Measurements from ENCODE around the gene KLF11. TPM values are rescaled to one million over a fixed set of nuclear protein-coding genes. Genes with fewer than 3 reads are reported as not detected.
"Not testable (repeated sequence)": the region's sequence is repeated elsewhere in the genome, so short reads cannot be mapped to it uniquely, and the experiment has no call there.

The KLF11 gene
- total RNA-seq, 2 donors from 2014 or later: 38.0 to 44.5 TPM

DNA sequence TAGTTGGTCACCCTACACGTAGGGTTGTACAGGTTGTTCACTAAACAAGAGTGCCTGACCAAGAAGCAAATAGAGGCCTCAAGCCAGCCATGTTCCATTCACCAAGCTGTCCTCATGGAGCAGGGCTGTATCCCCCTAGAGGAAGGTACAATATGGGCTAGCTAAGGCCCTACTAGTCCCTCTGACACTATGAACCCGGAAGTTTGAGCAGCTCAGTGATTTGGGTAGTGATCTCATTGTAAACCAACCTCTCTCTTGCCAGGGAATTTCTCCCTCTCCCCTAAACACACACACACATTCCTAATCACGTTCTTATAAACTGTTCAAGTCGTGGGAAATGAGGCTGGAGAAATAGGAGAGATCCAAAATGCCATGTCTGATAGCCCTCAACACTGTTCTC lies 43.6 kb downstream of the KLF11 start:
- no peak overlapping the region for H3K4me3 Mint-ChIP-seq
- H3K4me1 Mint-ChIP-seq: peaks cover 10% of the 10 kb centered on the region
- DNase-seq (no peak), ATAC-seq (no peak)
- H3K36me3 Mint-ChIP-seq (ENCODE audit: low read depth): peaks cover 4% of the 10 kb centered on the region
- H3K9me3 ChIP-seq (ENCODE audit: control insufficient read depth, low read length, poor library complexity, severe bottlenecking): no peaks in the 10 kb centered on the region
- no peak overlapping the region for H3K27ac Mint-ChIP-seq
- peaks cover 76% of the 10 kb centered on the region for H3K27me3 Mint-ChIP-seq

DNA sequence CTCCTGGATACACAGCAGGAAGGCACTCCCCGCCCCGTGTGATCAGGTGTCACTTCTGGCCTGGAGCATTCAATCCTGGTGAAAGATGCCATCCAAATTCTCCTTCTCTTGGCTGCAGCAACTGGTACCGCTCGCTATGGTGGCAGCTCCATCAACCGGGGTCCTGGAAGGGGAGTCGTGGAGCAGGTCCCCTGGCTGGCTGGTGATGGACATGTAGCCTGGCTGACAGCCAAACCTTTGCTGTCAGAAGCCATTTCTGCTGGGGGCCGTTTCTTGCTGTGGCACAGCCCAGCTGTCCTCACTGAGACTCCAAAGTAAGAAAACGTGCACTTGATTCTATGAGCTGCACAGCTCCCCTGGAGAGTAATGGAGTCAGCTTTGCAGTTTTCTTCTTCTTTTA lies 44.0 kb downstream of the KLF11 start:
- no peaks in the 10 kb centered on the region for H3K9me3 ChIP-seq (ENCODE audit: control insufficient read depth, low read length, poor library complexity, severe bottlenecking)
- Mint-ChIP-seq H3K36me3 (ENCODE audit: low read depth) (peaks cover 4% of the 10 kb centered on the region), H3K4me3 (no peak overlapping the region), H3K27me3 (peaks cover 78% of the 10 kb centered on the region), H3K27ac (no peak overlapping the region), H3K4me1 (peaks cover 10% of the 10 kb centered on the region)
- DNase-seq (no peak), ATAC-seq (no peak)

DNA sequence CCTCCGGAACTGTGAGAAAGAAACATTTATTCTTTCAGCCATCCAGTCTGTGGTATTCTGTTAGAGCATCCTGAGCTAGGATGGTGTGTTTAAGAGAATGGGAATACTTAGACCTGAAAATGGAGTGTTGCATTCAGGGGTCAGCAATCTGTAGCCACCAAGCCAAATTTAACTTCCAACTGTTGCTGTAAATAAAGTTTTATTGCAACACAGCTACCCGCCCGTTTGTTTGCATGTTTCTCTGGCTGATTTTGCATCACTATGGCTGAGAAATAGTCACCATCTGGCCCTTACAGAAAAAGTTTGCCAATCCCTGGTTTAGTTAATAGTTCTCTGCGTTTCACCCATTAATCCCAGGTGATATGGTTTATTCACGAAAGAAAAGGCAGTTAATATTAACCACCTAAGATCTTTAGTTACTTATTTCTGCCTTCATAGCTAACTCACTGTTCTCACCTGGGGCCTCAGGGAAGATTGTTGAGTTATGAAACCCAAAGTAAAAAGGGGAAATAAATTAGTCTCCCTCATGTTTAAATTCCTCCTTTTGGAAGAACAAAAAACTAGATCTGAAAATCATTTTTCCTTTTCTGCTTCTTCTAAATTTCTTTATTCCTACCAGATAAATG lies 46.3 kb downstream of the KLF11 start:
- H3K4me1 Mint-ChIP-seq: peaks cover 4% of the 10 kb centered on the region
- no peak overlapping the region for H3K4me3 Mint-ChIP-seq
- H3K27ac Mint-ChIP-seq: no peak overlapping the region
- H3K36me3 Mint-ChIP-seq (ENCODE audit: low read depth): peaks cover 4% of the 10 kb centered on the region
- H3K27me3 Mint-ChIP-seq: peaks cover 79% of the 10 kb centered on the region
- ATAC-seq (no peak), DNase-seq (no peak)
- H3K9me3 ChIP-seq (ENCODE audit: control insufficient read depth, low read length, poor library complexity, severe bottlenecking): no peaks in the 10 kb centered on the region

DNA sequence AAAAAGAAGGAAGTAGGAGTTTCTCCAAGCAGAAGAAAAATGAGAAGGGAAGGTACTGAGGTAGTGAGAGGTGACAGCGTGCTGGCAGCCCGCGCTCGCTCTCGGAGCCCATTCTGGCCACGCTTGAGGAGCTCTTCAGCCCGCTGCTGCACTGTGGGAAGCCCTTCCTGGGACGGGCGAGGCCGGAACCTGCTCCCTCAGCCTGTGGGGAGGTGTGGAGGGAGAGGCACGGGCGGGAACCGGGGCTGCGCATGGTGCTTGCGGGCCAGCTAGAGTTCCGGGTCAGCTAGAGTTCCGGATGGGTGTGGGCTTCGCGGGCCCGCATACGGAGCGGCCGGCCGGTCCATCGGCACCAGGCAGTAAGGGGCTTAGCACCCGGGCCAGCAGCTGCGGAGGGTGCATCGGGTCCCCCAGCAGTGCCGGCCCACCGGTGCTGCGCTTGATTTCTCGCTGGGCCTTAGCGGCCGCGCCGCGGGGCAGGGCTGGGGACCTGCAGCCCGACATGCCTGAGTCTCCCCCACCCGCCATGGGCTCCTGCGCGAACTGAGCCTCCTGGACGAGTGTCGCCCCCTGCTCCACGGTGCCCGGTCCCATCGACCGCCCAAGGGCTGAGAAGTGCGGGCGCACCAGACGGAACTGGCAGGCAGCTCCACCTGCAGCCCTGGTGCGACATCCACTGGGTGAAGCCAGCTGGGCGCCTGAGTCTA lies 48.0 kb downstream of the KLF11 start:
- ATAC-seq (peak; percentile 39), DNase-seq (no peak)
- peaks cover 4% of the 10 kb centered on the region for H3K36me3 Mint-ChIP-seq (ENCODE audit: low read depth)
- H3K27ac Mint-ChIP-seq: no peak overlapping the region
- H3K27me3 Mint-ChIP-seq: peaks cover 75% of the 10 kb centered on the region
- no peaks in the 10 kb centered on the region for H3K9me3 ChIP-seq (ENCODE audit: control insufficient read depth, low read length, poor library complexity, severe bottlenecking)
- peaks cover 4% of the 10 kb centered on the region for H3K4me1 Mint-ChIP-seq
- peak overlapping the region; percentile 71 for H3K4me3 Mint-ChIP-seq

DNA sequence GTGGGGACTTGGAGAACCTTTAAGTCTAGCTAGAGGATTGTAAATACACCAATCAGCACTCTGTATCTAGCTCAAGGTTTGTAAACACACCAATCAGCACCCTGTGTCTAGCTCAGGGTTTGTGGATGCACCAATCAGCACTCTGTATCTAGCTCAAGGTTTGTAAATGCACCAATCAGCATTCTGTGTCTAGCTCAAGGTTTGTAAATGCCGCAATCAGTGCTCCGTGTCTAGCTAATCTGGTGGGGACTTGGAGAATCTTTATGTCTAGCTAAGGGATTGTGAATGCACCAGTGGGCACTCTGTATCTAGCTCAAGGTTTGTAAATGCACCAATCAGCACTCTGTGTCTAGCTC lies 48.5 kb downstream of the KLF11 start:
- not testable (repeated sequence) for ATAC-seq; H3K9me3 ChIP-seq (ENCODE audit: control insufficient read depth, low read length, poor library complexity, severe bottlenecking); H3K27ac Mint-ChIP-seq; H3K4me1 Mint-ChIP-seq; DNase-seq; H3K36me3 Mint-ChIP-seq (ENCODE audit: low read depth)
- peaks cover 69% of the 10 kb centered on the region for H3K27me3 Mint-ChIP-seq
- peak overlapping the region; percentile 26 for H3K4me3 Mint-ChIP-seq

DNA sequence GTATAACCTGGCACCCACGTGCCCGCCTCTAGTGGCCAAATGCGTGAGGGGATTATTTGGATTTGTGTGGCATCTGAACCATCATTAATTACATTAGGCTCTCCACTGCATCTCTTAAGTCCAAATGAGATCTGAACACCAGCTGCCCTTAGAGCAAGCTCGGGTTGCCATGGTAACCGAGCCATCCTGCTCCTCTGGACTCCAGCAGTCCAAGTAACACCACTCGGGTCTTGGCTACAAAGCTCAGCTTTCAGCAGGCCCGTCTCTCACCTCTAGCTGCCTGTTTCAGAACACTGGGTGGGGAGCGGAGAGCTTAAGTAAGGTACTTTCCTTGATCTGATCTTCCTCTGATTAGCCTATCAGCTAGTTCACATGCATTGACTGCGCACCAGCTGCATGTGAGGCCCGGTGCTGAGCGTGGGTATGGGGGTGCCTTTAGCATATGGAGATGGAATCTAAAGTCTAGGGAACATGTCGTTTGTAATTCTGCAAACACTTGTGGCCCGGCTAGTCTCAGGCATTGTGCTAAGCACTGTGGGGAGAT lies 51.0 kb downstream of the KLF11 start:
- no peaks in the 10 kb centered on the region for H3K9me3 ChIP-seq (ENCODE audit: control insufficient read depth, low read length, poor library complexity, severe bottlenecking)
- DNase-seq: no peak
- Mint-ChIP-seq H3K4me1 (peaks cover 6% of the 10 kb centered on the region), H3K4me3 (no peak overlapping the region), H3K27me3 (peaks cover 67% of the 10 kb centered on the region), H3K36me3 (ENCODE audit: low read depth) (no peaks in the 10 kb centered on the region), H3K27ac (peak overlapping the region; percentile 57)
- ATAC-seq: no peak

DNA sequence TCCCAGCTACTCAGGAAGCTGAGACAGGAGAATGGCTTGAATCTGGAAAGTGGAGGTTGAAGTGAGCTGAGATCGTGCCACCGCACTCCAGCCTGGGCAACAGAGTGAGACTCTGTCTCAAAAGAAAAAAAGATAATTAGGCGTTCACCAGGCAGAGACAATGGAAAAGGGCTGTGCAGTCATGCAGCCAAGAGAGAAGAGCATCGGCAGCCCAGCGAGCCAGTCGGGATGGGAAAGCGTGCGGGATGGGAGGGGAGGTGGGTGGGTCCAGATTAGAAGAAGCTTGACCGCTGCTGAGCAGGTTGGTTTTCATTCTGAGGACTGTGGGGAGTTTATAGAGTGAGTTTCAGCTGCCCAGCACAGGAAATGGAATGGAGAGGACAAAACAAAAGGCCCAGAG lies 51.8 kb downstream of the KLF11 start:
- no peak overlapping the region for H3K4me3 Mint-ChIP-seq
- no peak overlapping the region for H3K27ac Mint-ChIP-seq
- no peaks in the 10 kb centered on the region for H3K9me3 ChIP-seq (ENCODE audit: control insufficient read depth, low read length, poor library complexity, severe bottlenecking)
- no peaks in the 10 kb centered on the region for H3K36me3 Mint-ChIP-seq (ENCODE audit: low read depth)
- ATAC-seq (no peak), DNase-seq (no peak)
- peaks cover 58% of the 10 kb centered on the region for H3K27me3 Mint-ChIP-seq
- peaks cover 6% of the 10 kb centered on the region for H3K4me1 Mint-ChIP-seq

DNA sequence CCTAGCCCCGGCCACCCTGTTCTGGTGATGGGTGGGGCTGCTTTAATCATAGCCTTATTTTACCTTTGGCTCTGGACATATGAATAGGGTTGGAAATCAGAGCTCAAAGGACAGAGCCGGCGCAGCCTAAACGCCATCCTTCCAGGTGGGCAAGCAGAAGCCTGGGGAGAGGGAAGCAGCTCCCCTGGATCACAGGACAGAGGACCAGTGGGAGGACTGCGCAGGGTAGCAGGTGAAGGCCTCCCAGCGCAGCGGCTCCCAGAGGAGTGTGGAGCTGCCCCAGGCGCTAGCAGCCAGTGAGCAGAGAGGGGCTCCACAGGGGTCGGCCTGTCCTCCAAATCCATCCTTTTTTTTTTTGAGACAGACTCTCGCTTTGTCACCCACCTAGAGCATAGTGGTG lies 53.3 kb downstream of the KLF11 start:
- H3K4me1 Mint-ChIP-seq: peaks cover 2% of the 10 kb centered on the region
- H3K36me3 Mint-ChIP-seq (ENCODE audit: low read depth): no peaks in the 10 kb centered on the region
- H3K4me3 Mint-ChIP-seq: no peak overlapping the region
- no peak overlapping the region for H3K27ac Mint-ChIP-seq
- no peaks in the 10 kb centered on the region for H3K9me3 ChIP-seq (ENCODE audit: control insufficient read depth, low read length, poor library complexity, severe bottlenecking)
- H3K27me3 Mint-ChIP-seq: peaks cover 53% of the 10 kb centered on the region
- DNase-seq (no peak), ATAC-seq (no peak)

DNA sequence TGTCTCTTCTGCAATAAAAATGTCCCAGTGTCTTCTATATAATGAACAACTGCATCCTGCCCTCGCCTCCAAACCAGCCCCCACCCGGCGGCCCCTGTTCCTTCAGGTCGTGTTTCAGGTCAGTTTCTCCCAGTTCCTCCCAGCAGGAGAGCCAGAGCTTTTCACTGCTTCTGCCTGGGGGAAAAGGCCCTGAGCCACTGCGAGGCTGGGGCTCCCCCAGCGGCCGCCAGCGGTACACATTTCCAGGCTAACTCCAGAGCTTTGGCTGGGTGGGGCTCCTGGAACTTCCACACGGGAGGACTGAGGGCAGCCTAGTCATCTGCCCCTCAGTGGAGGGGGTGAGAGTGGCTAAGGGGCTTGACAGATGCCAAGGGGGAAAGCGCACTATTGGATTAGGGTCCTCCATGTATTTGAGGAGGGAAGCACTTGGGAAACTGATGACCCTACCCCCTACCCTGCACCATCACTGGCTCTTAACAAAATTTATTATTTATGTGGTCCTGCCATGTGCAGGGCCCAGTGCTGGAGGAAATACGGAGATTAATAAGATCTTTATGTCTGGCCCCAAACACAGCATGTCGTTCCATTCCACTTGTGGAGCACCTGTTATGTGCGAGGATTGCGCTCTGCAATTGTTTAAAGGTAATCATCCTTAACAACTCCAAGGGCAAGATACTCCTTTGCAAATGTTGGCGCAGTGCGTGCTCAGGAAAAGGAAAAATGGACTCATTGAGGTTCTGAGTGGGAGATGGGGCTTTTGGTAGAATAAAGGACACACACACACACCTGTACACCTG lies 54.2 kb downstream of the KLF11 start:
- no peaks in the 10 kb centered on the region for H3K36me3 Mint-ChIP-seq (ENCODE audit: low read depth)
- H3K4me3 Mint-ChIP-seq: no peak overlapping the region
- DNase-seq (peak; percentile 23 to 29 (median 26)), ATAC-seq (peak; percentile 70)
- peaks cover 2% of the 10 kb centered on the region for H3K4me1 Mint-ChIP-seq
- H3K9me3 ChIP-seq (ENCODE audit: control insufficient read depth, low read length, poor library complexity, severe bottlenecking): no peaks in the 10 kb centered on the region
- peaks cover 47% of the 10 kb centered on the region for H3K27me3 Mint-ChIP-seq
- H3K27ac Mint-ChIP-seq: no peak overlapping the region

DNA sequence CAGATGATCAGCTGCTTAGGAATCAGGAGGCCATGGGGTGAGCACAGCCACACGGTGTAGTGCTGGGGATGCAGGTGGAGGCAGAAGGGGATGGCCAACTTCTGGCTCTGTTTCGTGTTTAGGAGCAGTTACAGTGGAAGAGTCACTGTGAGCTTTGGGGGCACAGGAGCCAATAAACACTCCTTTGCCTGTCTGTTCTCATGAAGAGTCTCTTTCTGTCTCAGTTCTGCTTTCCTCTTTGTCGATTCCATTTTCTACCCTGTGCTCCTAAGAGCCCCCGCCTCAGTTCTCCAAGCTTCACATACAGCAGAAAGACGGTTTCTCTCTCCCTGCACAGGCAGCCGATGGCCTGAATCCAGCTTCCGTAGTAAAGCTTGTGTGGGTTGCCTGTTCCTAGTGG lies 58.1 kb downstream of the KLF11 start:
- DNase-seq: no peak
- Mint-ChIP-seq H3K4me1 (peaks cover under 1% of the 10 kb centered on the region), H3K27me3 (peaks cover 25% of the 10 kb centered on the region), H3K36me3 (ENCODE audit: low read depth) (peaks cover 2% of the 10 kb centered on the region), H3K4me3 (no peak overlapping the region), H3K27ac (no peak overlapping the region)
- ATAC-seq: no peak
- H3K9me3 ChIP-seq (ENCODE audit: control insufficient read depth, low read length, poor library complexity, severe bottlenecking): no peaks in the 10 kb centered on the region

DNA sequence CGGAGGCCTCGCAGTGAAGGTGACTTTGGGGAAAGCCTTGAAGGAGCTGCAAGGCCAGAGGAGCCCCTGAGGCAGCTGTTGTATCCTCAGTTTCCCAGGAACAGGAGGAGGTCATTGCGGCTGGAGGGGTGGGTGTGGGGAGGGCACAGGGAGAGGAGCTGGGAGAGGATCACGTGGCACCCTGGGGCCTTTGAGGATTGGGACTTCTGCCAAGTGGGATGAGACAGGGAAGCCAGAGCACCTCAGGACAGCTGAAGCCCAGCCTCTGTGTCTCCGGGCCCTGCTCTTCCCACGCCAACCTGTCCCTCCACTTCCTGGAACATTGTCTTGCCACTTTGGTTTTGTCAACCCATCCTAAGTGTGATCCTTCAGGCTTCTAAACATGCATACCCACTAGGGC lies 59.8 kb downstream of the KLF11 start:
- no peak overlapping the region for H3K27ac Mint-ChIP-seq
- DNase-seq (no peak), ATAC-seq (no peak)
- H3K36me3 Mint-ChIP-seq (ENCODE audit: low read depth): peaks cover 2% of the 10 kb centered on the region
- H3K9me3 ChIP-seq (ENCODE audit: control insufficient read depth, low read length, poor library complexity, severe bottlenecking): no peaks in the 10 kb centered on the region
- no peak overlapping the region for H3K4me3 Mint-ChIP-seq
- H3K4me1 Mint-ChIP-seq: no peaks in the 10 kb centered on the region
- H3K27me3 Mint-ChIP-seq: peaks cover 14% of the 10 kb centered on the region
